ENCODE measurements around the gene FEM1B. TPM values are rescaled to one million over a fixed set of nuclear protein-coding genes. Genes with fewer than 3 reads are reported as not detected.

The FEM1B gene
- total RNA-seq, 2 experiments from 2014 or later, result 83.2 to 94.9 TPM

- Histone ChIP-seq H3K27ac (ENCODE audit: low read depth in 1 of 2, low read length in 2 of 2) (no peak overlapping the region), H3K4me1 (ENCODE audit: insufficient read depth, low read length) (peaks cover 44% of the 10 kb centered on the region), H3K36me3 (ENCODE audit: insufficient read depth, low read length) (peaks cover 11% of the 10 kb centered on the region), H3K27me3 (ENCODE audit: control insufficient read depth in 1 of 2, insufficient read depth in 2 of 2, low read length in 2 of 2) (no peaks in the 10 kb centered on the region), H3K9me3 (ENCODE audit: control insufficient read depth in 1 of 2, insufficient read depth in 1 of 2, low read length in 2 of 2) (no peaks in the 10 kb centered on the region), H3K4me3 (ENCODE audit: low read length) (no peak overlapping the region)
- CTCF ChIA-PET, result interaction anchor here (1.1 to 2.4 kb wide), 2 partner anchors 25 to 28 kb away, joined by 6 to 12 read pairs; no protein-coding TSS in a partner anchor
- DNase-seq (no peak), ATAC-seq (ENCODE audit: poor library complexity) (no peak)
- POLR2A ChIA-PET, result interaction anchor here (0.9 to 4.3 kb wide), 5 partner anchors 8 to 226 kb away, joined by 4 to 32 read pairs (median 6); partner anchors contain the start of gene PIAS1
- peak overlapping the region; percentile 35 for H3K4me3 Mint-ChIP-seq
- intact Hi-C loops (cut with DNase I, micrococcal nuclease), result no loop called here
- H3K9me3 Mint-ChIP-seq, result no peaks in the 10 kb centered on the region
- no peak overlapping the region for H3K27ac Mint-ChIP-seq
- TF ChIP-seq CTCF (IDR thresholded peaks at IDR 0.05), result no peak
- H3K36me3 Mint-ChIP-seq (ENCODE audit: low read depth), result peaks cover 52% of the 10 kb centered on the region
- H3K4me1 Mint-ChIP-seq (ENCODE audit: low read depth), result peaks cover 75% of the 10 kb centered on the region
- H3K27me3 Mint-ChIP-seq, result no peaks in the 10 kb centered on the region
These were observed 3.5 kb downstream of the FEM1B start for GRCh38 chr15:68281008-68281407.

- CTCF ChIA-PET, result interaction anchor here (1.4 kb wide), 1 partner anchor 9 kb away, joined by 7 read pairs; no protein-coding TSS in a partner anchor
- Mint-ChIP-seq H3K27me3 (no peaks in the 10 kb centered on the region), H3K36me3 (ENCODE audit: low read depth) (peaks cover 68% of the 10 kb centered on the region), H3K9me3 (no peaks in the 10 kb centered on the region), H3K27ac (no peak overlapping the region), H3K4me3 (no peak overlapping the region), H3K4me1 (ENCODE audit: low read depth) (peaks cover 79% of the 10 kb centered on the region)
- H3K4me3 ChIP-seq (ENCODE audit: low read length), result no peak overlapping the region
- peaks cover 11% of the 10 kb centered on the region for H3K36me3 ChIP-seq (ENCODE audit: insufficient read depth, low read length)
- H3K9me3 ChIP-seq (ENCODE audit: control insufficient read depth in 1 of 2, insufficient read depth in 1 of 2, low read length in 2 of 2), result no peaks in the 10 kb centered on the region
- DNase-seq (no peak), ATAC-seq (ENCODE audit: poor library complexity) (no peak)
- H3K27ac ChIP-seq (ENCODE audit: low read depth in 1 of 2, low read length in 2 of 2), result no peak overlapping the region
- TF ChIP-seq CTCF (IDR thresholded peaks at IDR 0.05), result no peak
- intact Hi-C loops (cut with DNase I, micrococcal nuclease), result no loop called here
- POLR2A ChIA-PET, result interaction anchor here (2.0 kb wide), 1 partner anchor 15 kb away, joined by 5 read pairs; no protein-coding TSS in a partner anchor
- H3K27me3 ChIP-seq (ENCODE audit: control insufficient read depth in 1 of 2, insufficient read depth in 2 of 2, low read length in 2 of 2), result no peaks in the 10 kb centered on the region
- H3K4me1 ChIP-seq (ENCODE audit: insufficient read depth, low read length), result peaks cover 39% of the 10 kb centered on the region
These were observed 5.9 kb downstream of the FEM1B start for GRCh38 chr15:68283401-68283800.

GRCh38 chr15:68284616-68285258 is 7.2 kb downstream of the FEM1B start:
- Mint-ChIP-seq H3K27ac (peak overlapping the region; percentile 5), H3K4me3 (peak overlapping the region; percentile 11), H3K36me3 (ENCODE audit: low read depth) (peaks cover 68% of the 10 kb centered on the region), H3K27me3 (no peaks in the 10 kb centered on the region), H3K9me3 (no peaks in the 10 kb centered on the region), H3K4me1 (ENCODE audit: low read depth) (peaks cover 79% of the 10 kb centered on the region)
- no peaks in the 10 kb centered on the region for H3K27me3 ChIP-seq (ENCODE audit: control insufficient read depth in 1 of 2, insufficient read depth in 2 of 2, low read length in 2 of 2)
- CTCF ChIA-PET, result no interaction called here
- POLR2A ChIA-PET, result no interaction called here
- intact Hi-C loops (cut with DNase I, micrococcal nuclease), result loop anchor here in 1 of 2 experiments (2.0 kb wide), 1 partner anchor 14 kb away; no protein-coding TSS in a partner anchor
- H3K4me1 ChIP-seq (ENCODE audit: insufficient read depth, low read length), result peaks cover 31% of the 10 kb centered on the region
- no peaks in the 10 kb centered on the region for H3K9me3 ChIP-seq (ENCODE audit: control insufficient read depth in 1 of 2, insufficient read depth in 1 of 2, low read length in 2 of 2)
- no peak overlapping the region for H3K27ac ChIP-seq (ENCODE audit: low read depth in 1 of 2, low read length in 2 of 2)
- H3K36me3 ChIP-seq (ENCODE audit: insufficient read depth, low read length), result peaks cover 14% of the 10 kb centered on the region
- ATAC-seq (ENCODE audit: poor library complexity) (no peak), DNase-seq (no peak)
- H3K4me3 ChIP-seq (ENCODE audit: low read length), result no peak overlapping the region
- no peak for TF ChIP-seq CTCF (IDR thresholded peaks at IDR 0.05)
